LHCN-M2 (cell line): Measurements from ENCODE around the gene CDIPT. TPM values are rescaled to one million over a fixed set of nuclear protein-coding genes. Genes with fewer than 3 reads are reported as not detected.
A peak's percentile ranks its signal among the peaks of the same experiment; 100 is the strongest.

Experiments used
- DNase-seq: peaks from one replicate; pipeline ENCODE4 v3.0.0-alpha.2; 2012; ENCODE audit warnings: low read depth
- total RNA-seq: library from RNA; depleted of rRNA; stranded (reverse); fragments of >200 nt; gene quantifications from 2 replicates; pipeline ENCODE4 v1.2.3, GENCODE V29; 2014; rRNA removed

The CDIPT gene
- total RNA-seq, 1 experiment from 2014 or later, result 89.7 TPM

- DNase-seq, result peak; percentile 37
Observed at GRCh38 chr16:29811896-29812665, 50.9 kb downstream of the CDIPT start, which contains the start of gene PRRT2. PRRT2 (plus strand) TSS chr16:29812193; CDS start chr16:29813055, 862 bp downstream.

GRCh38 chr16:29811170-29811895 lies 51.7 kb downstream of the CDIPT start:
- DNase-seq, result peak; percentile 97

- no peak for DNase-seq
Observed at GRCh38 chr16:29810699-29811169, 52.3 kb downstream of the CDIPT start.

- no peak for DNase-seq
Observed at GRCh38 chr16:29809850-29810698, 53.0 kb downstream of the CDIPT start.

GRCh38 chr16:29809031-29809747 lies 53.8 kb downstream of the CDIPT start:
- DNase-seq, result no peak

Other genes with a start within 250 kb of the CDIPT start
- gene SPN, start 200.0 kb downstream of the CDIPT start, total RNA-seq, result not detected in 2 replicates
- 1.1 and 1.7 TPM in 2 replicates for gene QPRT, start 184.0 kb downstream of the CDIPT start, total RNA-seq
- not detected in 2 replicates for gene C16orf54, start 117.2 kb downstream of the CDIPT start, total RNA-seq
- gene ZG16, start 85.0 kb downstream of the CDIPT start, total RNA-seq, result not detected in 2 replicates
- 100 and 108 TPM in 2 replicates for gene KIF22, start 72.5 kb downstream of the CDIPT start, total RNA-seq
- gene MAZ, start 56.7 kb downstream of the CDIPT start, total RNA-seq, result 126 and 147 TPM in 2 replicates
- 0.58 and 1.1 TPM in 2 replicates for gene PRRT2, start 51.0 kb downstream of the CDIPT start, total RNA-seq
- 63.2 and 63.4 TPM in 2 replicates for gene PAGR1, start 47.1 kb downstream of the CDIPT start, total RNA-seq
- 275 and 303 TPM in 2 replicates for gene MVP, start 42.8 kb downstream of the CDIPT start, total RNA-seq
- 10.9 and 15.2 TPM in 2 replicates for gene SEZ6L2, start 36.3 kb upstream of the CDIPT start, total RNA-seq
- gene ASPHD1, start 37.3 kb upstream of the CDIPT start, total RNA-seq, result 5.0 and 8.9 TPM in 2 replicates
- 12.2 and 18.3 TPM in 2 replicates for gene KCTD13, start 63.0 kb upstream of the CDIPT start, total RNA-seq
- 79.7 and 91.0 TPM in 2 replicates for gene TMEM219, start 98.9 kb upstream of the CDIPT start, total RNA-seq
- 87.7 and 93.3 TPM in 2 replicates for gene TAOK2, start 110.6 kb upstream of the CDIPT start, total RNA-seq
- gene HIRIP3, start 132.4 kb upstream of the CDIPT start, total RNA-seq, result 12.2 and 22.4 TPM in 2 replicates
- gene INO80E, start 133.0 kb upstream of the CDIPT start, total RNA-seq, result 116 and 194 TPM in 2 replicates
- gene DOC2A, start 147.8 kb upstream of the CDIPT start, total RNA-seq, result not detected in 2 replicates
- not detected in 2 replicates for gene C16orf92, start 160.0 kb upstream of the CDIPT start, total RNA-seq
- not detected in 2 replicates for gene TLCD3B, start 168.0 kb upstream of the CDIPT start, total RNA-seq
- 2,146 and 2,472 TPM in 2 replicates for gene ALDOA, start 202.5 kb upstream of the CDIPT start, total RNA-seq
- gene PPP4C, start 212.8 kb upstream of the CDIPT start, total RNA-seq, result 142 and 154 TPM in 2 replicates
- gene TBX6, start 228.7 kb upstream of the CDIPT start, total RNA-seq, result 0.29 and 1.5 TPM in 2 replicates
- gene YPEL3, start 233.0 kb upstream of the CDIPT start, total RNA-seq, result 6.8 and 14.2 TPM in 2 replicates